Measurements from ENCODE around the gene ABCG1. TPM values are rescaled to one million over a fixed set of nuclear protein-coding genes. Genes with fewer than 3 reads are reported as not detected.

Gene ABCG1
- 9.5 TPM for polyA plus RNA-seq (2012; ENCODE audit: insufficient read depth, insufficient read length, low read depth)

GRCh38 chr21:42218836-42219605 is at the start of gene ABCG1:
TSS of gene ABCG1 (plus strand) at chr21:42219140. CDS start at chr21:42219263, 123 bp downstream.
- Histone ChIP-seq H3K36me3 (no peaks in the 10 kb centered on the region), H3K27me3 (no peaks in the 10 kb centered on the region), H3K4me3 (ENCODE audit: low read depth, low read length) (peak within 1 kb of the TSS; percentile 59), H3K4me1 (peaks cover 17% of the 10 kb centered on the region), H3K9me3 (no peaks in the 10 kb centered on the region)
- TF ChIP-seq CTCF (IDR thresholded peaks at IDR 0.05; ENCODE audit: low read depth, low read length): no peak
- DNase-seq: peak; percentile 70

GRCh38 chr21:42169758-42170157 is 49.2 kb upstream of the ABCG1 start:
- DNase-seq: no peak
- no peaks in the 10 kb centered on the region for H3K36me3 ChIP-seq

GRCh38 chr21:42171091-42172053 is 47.6 kb upstream of the ABCG1 start:
- Histone ChIP-seq H3K9me3 (no peaks in the 10 kb centered on the region), H3K36me3 (no peaks in the 10 kb centered on the region), H3K27me3 (no peaks in the 10 kb centered on the region), H3K4me3 (ENCODE audit: low read depth, low read length) (no peak overlapping the region), H3K4me1 (no peaks in the 10 kb centered on the region)
- no peak for TF ChIP-seq CTCF (IDR thresholded peaks at IDR 0.05; ENCODE audit: low read depth, low read length)
- peak; percentile 42 for DNase-seq

More at GRCh38 chr21:42169758-42170157, 49.2 kb upstream of the ABCG1 start:
- Histone ChIP-seq H3K9me3 (no peaks in the 10 kb centered on the region), H3K4me3 (ENCODE audit: low read depth, low read length) (no peak overlapping the region), H3K4me1 (no peaks in the 10 kb centered on the region), H3K27me3 (no peaks in the 10 kb centered on the region)
- TF ChIP-seq CTCF (IDR thresholded peaks at IDR 0.05; ENCODE audit: low read depth, low read length): no peak

GRCh38 chr21:42172596-42173483 is 46.1 kb upstream of the ABCG1 start:
- H3K4me1 ChIP-seq: no peaks in the 10 kb centered on the region
- H3K4me3 ChIP-seq (ENCODE audit: low read depth, low read length): no peak overlapping the region
- TF ChIP-seq CTCF (IDR thresholded peaks at IDR 0.05; ENCODE audit: low read depth, low read length): no peak
- H3K36me3 ChIP-seq: no peaks in the 10 kb centered on the region
- no peaks in the 10 kb centered on the region for H3K27me3 ChIP-seq
- no peaks in the 10 kb centered on the region for H3K9me3 ChIP-seq
- no peak for DNase-seq

- DNase-seq: peak; percentile 77
- Histone ChIP-seq H3K4me1 (no peaks in the 10 kb centered on the region), H3K36me3 (no peaks in the 10 kb centered on the region), H3K4me3 (ENCODE audit: low read depth, low read length) (no peak overlapping the region), H3K9me3 (no peaks in the 10 kb centered on the region), H3K27me3 (no peaks in the 10 kb centered on the region)
- TF ChIP-seq CTCF (IDR thresholded peaks at IDR 0.05; ENCODE audit: low read depth, low read length): no peak
Measured at GRCh38 chr21:42174173-42174572, 44.8 kb upstream of the ABCG1 start.

Data from BE2C (cell line).